ENCODE results near the gene FES. TPM values are rescaled to one million over a fixed set of nuclear protein-coding genes. Genes with fewer than 3 reads are reported as not detected.
"Not testable (repeated sequence)": the region's sequence is repeated elsewhere in the genome, so short reads cannot be mapped to it uniquely, and the experiment has no call there.

The FES gene
- polyA plus RNA-seq, 2 of the 4 experiments (the other 2 are of a cell fraction), result 0.39 to 0.50 TPM

GRCh38 chr15:90918835-90919234 lies 34.5 kb downstream of the FES start:
- Histone ChIP-seq H3K4me2 (no peak overlapping the region), H3K4me1 (no peaks in the 10 kb centered on the region), H3K9me3 (no peaks in the 10 kb centered on the region), H3K27ac (no peak overlapping the region), H3K4me3 (no peak overlapping the region)
- CTCF ChIA-PET, result interaction anchor here (0.6 to 9.2 kb wide), 5 partner anchors 13 to 267 kb away, joined by 3 to 83 read pairs (median 7); partner anchors contain the start of genes HDDC3, MAN2A2 and UNC45A
- ATAC-seq, result no peak
- WGBS (ENCODE audit: missing lambda C conversion rate), result 90% methylated on average over 6 of the region's 6 CpGs
- POLR2A ChIA-PET, result no interaction called here
- TF ChIP-seq HES2 (IDR thresholded peaks at IDR 0.05) (no peak), JUN (IDR thresholded peaks at IDR 0.05) (no peak)
- no peak for DNase-seq (ENCODE audit: low read depth in 1 of 2, low spot score in 1 of 2)
- no peak for FAIRE-seq

- Histone ChIP-seq H3K4me3 (no peak overlapping the region), H3K4me1 (no peaks in the 10 kb centered on the region), H3K9me3 (no peaks in the 10 kb centered on the region), H3K4me2 (no peak overlapping the region), H3K27ac (no peak overlapping the region)
- ATAC-seq (no peak), FAIRE-seq (no peak), DNase-seq (ENCODE audit: low read depth in 1 of 2, low spot score in 1 of 2) (no peak)
- TF ChIP-seq MAZ (IDR thresholded peaks at IDR 0.05; ENCODE audit: borderline replicate concordance, low read depth, low read length), result no peak
- peak in 1 of 2 experiments; percentile 21; a peak in 1 of 4 replicates for TF ChIP-seq CEBPB (IDR thresholded peaks at IDR 0.05)
- ChIA-PET CTCF (interaction anchor here (0.8 to 6.5 kb wide), 6 partner anchors 11 to 440 kb away, joined by 3 to 97 read pairs (median 7); partner anchors contain the start of genes HDDC3, MAN2A2 and UNC45A), POLR2A (no interaction called here)
- WGBS (ENCODE audit: missing lambda C conversion rate), result 90% methylated on average over 4 of the region's 4 CpGs
Measured at GRCh38 chr15:90921887-90922286, 37.6 kb downstream of the FES start.

DNA sequence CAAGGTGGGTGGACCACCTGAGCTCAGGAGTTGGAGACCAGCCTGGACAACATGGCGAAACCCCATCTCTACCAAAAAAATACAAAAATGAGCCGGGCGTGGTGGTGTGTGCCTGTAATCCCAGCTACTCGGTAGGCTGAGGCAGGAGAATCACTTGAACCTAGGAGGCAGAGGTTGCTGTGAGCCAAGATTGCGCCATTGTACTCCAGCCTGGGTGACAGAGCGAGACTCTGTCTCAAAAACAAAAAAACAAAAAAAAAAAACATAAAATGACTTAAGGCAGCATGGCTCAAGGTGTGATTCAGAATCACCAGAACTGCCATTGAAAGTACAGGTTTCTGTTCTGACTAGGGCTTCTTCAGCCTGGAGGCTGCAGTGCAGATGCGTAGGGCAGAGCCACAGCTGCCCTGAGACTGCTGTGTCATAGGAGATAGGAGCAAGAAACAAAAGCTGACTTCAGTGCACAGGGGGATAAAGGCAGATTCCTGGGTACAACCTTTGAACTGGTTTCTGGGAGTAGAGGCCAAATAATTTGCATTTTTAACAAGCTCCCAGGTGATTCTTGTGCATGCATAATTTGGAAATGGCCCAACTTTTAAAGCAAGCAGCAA lies 38.5 kb downstream of the FES start:
- H3K4me2 ChIP-seq; H3K27ac ChIP-seq; FAIRE-seq; H3K4me3 ChIP-seq; POLR2A ChIA-PET; H3K9me3 ChIP-seq; DNase-seq (ENCODE audit: low read depth in 1 of 2, low spot score in 1 of 2); H3K4me1 ChIP-seq: not testable (repeated sequence)
- ATAC-seq, result 0 out of 6 replicates have a peak, but pooled peaks of 1 of the 2 experiments have one; percentile 19
- CTCF ChIA-PET, result interaction anchor here (0.6 to 13.2 kb wide), 9 partner anchors 10 to 401 kb away, joined by 3 to 326 read pairs (median 6); partner anchors contain the start of genes HDDC3, MAN2A2 and UNC45A
- 85% methylated on average over 7 of the region's 7 CpGs for WGBS (ENCODE audit: missing lambda C conversion rate)

- TF ChIP-seq HDAC2 (IDR thresholded peaks at IDR 0.05) (no peak), HOXA7 (CRISPR knock-in tag; IDR thresholded peaks at IDR 0.05) (no peak), REST (IDR thresholded peaks at IDR 0.05) (no peak), TP53 (CRISPR knock-in tag; IDR thresholded peaks at IDR 0.05) (no peak), ZNF302 (CRISPR knock-in tag; IDR thresholded peaks at IDR 0.05) (no peak), CBX2 (IDR thresholded peaks at IDR 0.05; ENCODE audit: borderline replicate concordance, low read depth) (no peak), FOSL2 (IDR thresholded peaks at IDR 0.05) (no peak), FOSL2 (CRISPR knock-in tag; IDR thresholded peaks at IDR 0.05) (no peak), RARB (CRISPR knock-in tag; IDR thresholded peaks at IDR 0.05) (no peak), MAFK (IDR thresholded peaks at IDR 0.05; ENCODE audit: partially characterized antibody) (no peak), MAX (IDR thresholded peaks at IDR 0.05) (no peak), ZC3H11A (IDR thresholded peaks at IDR 0.05) (no peak), NPAS2 (CRISPR knock-in tag; IDR thresholded peaks at IDR 0.05; ENCODE audit: borderline replicate concordance) (no peak), ZSCAN20 (CRISPR knock-in tag; IDR thresholded peaks at IDR 0.05) (no peak), CEBPB (IDR thresholded peaks at IDR 0.05) (no peak), BHLHE40 (IDR thresholded peaks at IDR 0.05; ENCODE audit: low read depth, low read length) (no peak), JUNB (IDR thresholded peaks at IDR 0.05) (no peak), FOSB (CRISPR knock-in tag; IDR thresholded peaks at IDR 0.05) (no peak)
- FAIRE-seq (no peak), ATAC-seq (no peak), DNase-seq (ENCODE audit: low read depth in 1 of 2, low spot score in 1 of 2) (no peak)
- Histone ChIP-seq H3K9me3 (no peaks in the 10 kb centered on the region), H3K4me1 (peaks cover 5% of the 10 kb centered on the region), H3K27ac (no peak overlapping the region), H3K4me2 (no peak overlapping the region), H3K4me3 (no peak overlapping the region)
- WGBS (ENCODE audit: missing lambda C conversion rate), result 91% methylated on average over 5 of the region's 5 CpGs
- POLR2A ChIA-PET, result interaction anchor here (0.7 kb wide), 2 partner anchors 12 to 637 kb away, joined by 4 to 6 read pairs; no protein-coding TSS in a partner anchor
- CTCF ChIA-PET, result interaction anchor here (1.5 to 13.2 kb wide), 4 partner anchors 9 to 32 kb away, joined by 6 to 326 read pairs (median 52); partner anchors contain the start of genes HDDC3, MAN2A2 and UNC45A
Measured at GRCh38 chr15:90924375-90924774, 40.1 kb downstream of the FES start.

- H3K4me3 ChIP-seq; H3K27ac ChIP-seq; ATAC-seq; DNase-seq (ENCODE audit: low read depth in 1 of 2, low spot score in 1 of 2); POLR2A ChIA-PET; FAIRE-seq; H3K9me3 ChIP-seq; H3K4me2 ChIP-seq: not testable (repeated sequence)
- WGBS (ENCODE audit: missing lambda C conversion rate), result 84% methylated on average over 10 of the region's 10 CpGs
- CTCF ChIA-PET, result interaction anchor here (0.7 to 13.2 kb wide), 5 partner anchors 13 to 278 kb away, joined by 3 to 326 read pairs (median 3); partner anchors contain the start of gene MAN2A2
- peaks cover 17% of the 10 kb centered on the region for H3K4me1 ChIP-seq
Measured at GRCh38 chr15:90926766-90927165, 42.5 kb downstream of the FES start.

GRCh38 chr15:90928106-90928505 lies 43.8 kb downstream of the FES start:
- ATAC-seq; H3K27ac ChIP-seq; POLR2A ChIA-PET; H3K4me3 ChIP-seq; DNase-seq (ENCODE audit: low read depth in 1 of 2, low spot score in 1 of 2); H3K9me3 ChIP-seq; H3K4me2 ChIP-seq; FAIRE-seq: not testable (repeated sequence)
- CTCF ChIA-PET, result interaction anchor here (0.6 to 13.2 kb wide), 3 partner anchors 10 to 264 kb away, joined by 3 to 326 read pairs (median 3); partner anchors contain the start of gene MAN2A2
- H3K4me1 ChIP-seq, result peaks cover 20% of the 10 kb centered on the region
- 91% methylated on average over 7 of the region's 7 CpGs for WGBS (ENCODE audit: missing lambda C conversion rate)
